K562 (cell line): ENCODE results near the gene PARP1. TPM values are rescaled to one million over a fixed set of nuclear protein-coding genes. Genes with fewer than 3 reads are reported as not detected.

Experiments used
- C11orf30 ChIP-seq: fragments of 450-650 bp; IDR thresholded peaks from 2 replicates; pipeline ENCODE4 v1.6.1; 2016; ENCODE audit warnings: low read depth, mild to moderate bottlenecking
- CEBPG ChIP-seq, 3 experiments: fragments of 200-800 bp in 1 of 3; sonication (Bioruptor generic) in 1 of 3; sonication (generic) in 1 of 3; formaldehyde crosslinking in 1 of 3; IDR thresholded peaks in 2 of 3; conservative IDR thresholded peaks in 1 of 3; 2 replicates each; pipeline versions ENCODE4 v1.6.1 to v1.8.0; 2016 to 2022; ENCODE audit warnings: missing compliant biosample characterization in 2 of 3, missing genetic modification characterization in 2 of 3, mild to moderate bottlenecking in 1 of 3, missing genetic modification reagents in 1 of 3
- CTBP1 ChIP-seq: fragments of 450-650 bp; IDR thresholded peaks from 2 replicates; pipeline ENCODE4 v1.6.1; 2016; ENCODE audit warnings: borderline replicate concordance
- DPF2 ChIP-seq: fragments of 450-650 bp; IDR thresholded peaks from 2 replicates; pipeline ENCODE4 v1.6.1; 2016
- ETV6 ChIP-seq, 3 experiments: fragments of 150-350 bp in 1 of 3; sonication (generic) in 1 of 3; formaldehyde crosslinking in 1 of 3; IDR thresholded peaks; 2 replicates each; pipeline versions ENCODE4 v1.6.1 to v1.8.0; 2014 to 2022; ENCODE audit warnings: borderline replicate concordance in 2 of 3, low read depth in 2 of 3, antibody characterized with exemption in 1 of 3, low read length in 1 of 3, mild to moderate bottlenecking in 1 of 3, missing genetic modification reagents in 1 of 3
- FOS ChIP-seq: IDR thresholded peaks from 3 replicates; pipeline ENCODE4 v1.6.1; 2011; ENCODE audit not compliant: insufficient read length; ENCODE audit errors: extremely low read depth
- FOXK1 ChIP-seq: sonication (generic); formaldehyde crosslinking; IDR thresholded peaks from 2 replicates; pipeline ENCODE4 v1.8.0; 2022; ENCODE audit warnings: missing genetic modification reagents, mild to moderate bottlenecking, borderline replicate concordance
- HOXB6 ChIP-seq: fragments of 250-450 bp; sonication (Bioruptor Pico); IDR thresholded peaks from 2 replicates; pipeline ENCODE4 v1.5.1; 2022; ENCODE audit warnings: mild to moderate bottlenecking, borderline replicate concordance
- HSF4 ChIP-seq: fragments of 250-450 bp; sonication (Bioruptor Pico); IDR thresholded peaks from 2 replicates; pipeline ENCODE4 v2.1.2; 2022; ENCODE audit warnings: mild to moderate bottlenecking, moderate library complexity, borderline replicate concordance
- IRF9 ChIP-seq: fragments of 450-650 bp; IDR thresholded peaks from 2 replicates; pipeline ENCODE4 v1.6.1; 2016; ENCODE audit warnings: missing biosample characterization, missing genetic modification characterization
- KDM5B ChIP-seq: fragments of 200-600 bp; sonication (generic); IDR thresholded peaks from 2 replicates; pipeline ENCODE4 v1.6.1; 2012; ENCODE audit warnings: low read depth, mild to moderate bottlenecking, moderate library complexity, low read length, control low read depth, inconsistent platforms; ENCODE audit not compliant: insufficient replicate concordance
- NCOA1 ChIP-seq: fragments of 450-650 bp; IDR thresholded peaks from 2 replicates; pipeline ENCODE4 v1.6.1; 2016; ENCODE audit warnings: low read depth
- TCF15 ChIP-seq: fragments of 250-450 bp; sonication (Bioruptor Pico); IDR thresholded peaks from 2 replicates; pipeline ENCODE4 v1.8.0; 2022; ENCODE audit warnings: moderate library complexity, mild to moderate bottlenecking, inconsistent platforms
- TCF3 ChIP-seq: sonication (generic); formaldehyde crosslinking; IDR thresholded peaks from 2 replicates; pipeline ENCODE4 v1.4.0; 2020; ENCODE audit warnings: mild to moderate bottlenecking, missing genetic modification reagents
- VEZF1 ChIP-seq: fragments of 200-800 bp; sonication (Bioruptor generic); IDR thresholded peaks from 2 replicates; pipeline ENCODE4 v1.6.1; 2017; ENCODE audit warnings: missing genetic modification characterization, missing compliant biosample characterization
- ZC3H4 ChIP-seq: sonication (generic); formaldehyde crosslinking; IDR thresholded peaks from 2 replicates; pipeline ENCODE4 v1.9.0; 2021; ENCODE audit warnings: missing genetic modification reagents, borderline replicate concordance
- ZNF253 ChIP-seq: fragments of 250-450 bp; sonication (Bioruptor Pico); conservative IDR thresholded peaks from 2 replicates; pipeline ENCODE4 v1.6.1; 2021; ENCODE audit warnings: mild to moderate bottlenecking
- ZNF511 ChIP-seq: sonication (generic); formaldehyde crosslinking; IDR thresholded peaks from 2 replicates; pipeline ENCODE4 v1.8.0; 2022; ENCODE audit warnings: mild to moderate bottlenecking, missing genetic modification reagents
- ZNF766 ChIP-seq: fragments of 200-800 bp; sonication (Bioruptor generic); conservative IDR thresholded peaks from 2 replicates; pipeline ENCODE4 v1.6.1; 2016; ENCODE audit warnings: missing genetic modification characterization, missing compliant biosample characterization
- polyA plus RNA-seq, 8 experiments: library from polyadenylated mRNA; depleted of rRNA in 4 of 8; stranded (reverse) in 5 of 8; unstranded in 3 of 8; fragments of >200 nt; fragmentation: Nextera tagmentation in 2 of 8; fragmentation: Illumina TruSeq in 1 of 8; extraction: Ambion mirVana in 2 of 8; extraction: Trizol in 1 of 8; gene quantifications; 2 replicates each; pipeline versions ENCODE4 v1.2.1 to v1.2.3, GENCODE V29; 2011 to 2014; ENCODE audit warnings: inconsistent platforms in 1 of 8, missing spikeins in 1 of 8
- total RNA-seq, 7 experiments: library from RNA; depleted of rRNA in 6 of 7; stranded (reverse); fragments of >200 nt in 6 of 7; fragmentation: Illumina TruSeq in 2 of 7; extraction: Trizol in 2 of 7; gene quantifications; 2 replicates each; pipeline versions ENCODE4 v1.2.1 to v1.2.3, GENCODE V29; 2011 to 2021; ENCODE audit warnings: low replicate concordance in 1 of 7
- TF ChIP-seq, protein P1 (sequence below): fragments of 450-650 bp; IDR thresholded peaks from 2 replicates; pipeline ENCODE4 v1.6.1; 2016
- TF ChIP-seq, protein P2 (sequence below): sonication (generic); formaldehyde crosslinking; IDR thresholded peaks from 2 replicates; pipeline ENCODE4 v1.9.0; 2022; ENCODE audit warnings: mild to moderate bottlenecking, missing genetic modification reagents

The PARP1 gene
- total and polyA plus RNA-seq, 9 of the 15 experiments (the other 6 are each of a cell fraction or from before 2014, with no cell fraction given), result 121 to 306 (median 250) TPM

GRCh38 chr1:226406401-226406881 lies 1.5 kb downstream of the PARP1 start (continued):
- peak; percentile 63; the same call in 1 of the 2 replicates for TF ChIP-seq CTBP1
- TF ChIP-seq ZNF253 (CRISPR knock-in tag), result no peak
- no peak for TF ChIP-seq ZNF766 (CRISPR knock-in tag)
- TF ChIP-seq CEBPG (CRISPR knock-in tag; IDR thresholded peaks at IDR 0.05), result 0 out of 2 replicates have a peak, but pooled peaks have one; percentile 63
- TF ChIP-seq CEBPG (tag; conservative IDR thresholded peaks at IDR 0.05 in 1 of 2, IDR thresholded peaks at IDR 0.05 in 1 of 2), result peak; percentile 29 to 74; a peak in 3 of 4 replicates
- TF ChIP-seq, protein P1, sequence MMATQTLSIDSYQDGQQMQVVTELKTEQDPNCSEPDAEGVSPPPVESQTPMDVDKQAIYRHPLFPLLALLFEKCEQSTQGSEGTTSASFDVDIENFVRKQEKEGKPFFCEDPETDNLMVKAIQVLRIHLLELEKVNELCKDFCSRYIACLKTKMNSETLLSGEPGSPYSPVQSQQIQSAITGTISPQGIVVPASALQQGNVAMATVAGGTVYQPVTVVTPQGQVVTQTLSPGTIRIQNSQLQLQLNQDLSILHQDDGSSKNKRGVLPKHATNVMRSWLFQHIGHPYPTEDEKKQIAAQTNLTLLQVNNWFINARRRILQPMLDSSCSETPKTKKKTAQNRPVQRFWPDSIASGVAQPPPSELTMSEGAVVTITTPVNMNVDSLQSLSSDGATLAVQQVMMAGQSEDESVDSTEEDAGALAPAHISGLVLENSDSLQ, result no peak
- no peak for TF ChIP-seq ZC3H4 (CRISPR knock-in tag)
- no peak for TF ChIP-seq VEZF1 (CRISPR knock-in tag)
- TF ChIP-seq ETV6 (IDR thresholded peaks at IDR 0.05; ENCODE audit: borderline replicate concordance in 1 of 2, low read depth in 2 of 2, low read length in 1 of 2), result no peak
- no peak for TF ChIP-seq ETV6 (CRISPR knock-in tag; IDR thresholded peaks at IDR 0.05; ENCODE audit: borderline replicate concordance)
- TF ChIP-seq NCOA1, result no peak
- TF ChIP-seq FOXK1 (CRISPR knock-in tag), result no peak
- peak; percentile 6 for TF ChIP-seq KDM5B
- no peak for TF ChIP-seq FOS
- TF ChIP-seq DPF2, result no peak; the same call in 1 of the 2 replicates
- no peak for TF ChIP-seq IRF9 (tag)
- TF ChIP-seq, protein P2, sequence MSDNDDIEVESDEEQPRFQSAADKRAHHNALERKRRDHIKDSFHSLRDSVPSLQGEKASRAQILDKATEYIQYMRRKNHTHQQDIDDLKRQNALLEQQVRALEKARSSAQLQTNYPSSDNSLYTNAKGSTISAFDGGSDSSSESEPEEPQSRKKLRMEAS, result no peak
- no peak for TF ChIP-seq ZNF511 (CRISPR knock-in tag)
- no peak for TF ChIP-seq C11orf30
- no peak for TF ChIP-seq TCF15 (CRISPR knock-in tag)
- no peak for TF ChIP-seq HOXB6
- peak; percentile 14; the same call in 1 of the 2 replicates for TF ChIP-seq TCF3 (CRISPR knock-in tag)
- TF ChIP-seq HSF4 (CRISPR knock-in tag), result no peak
